Measurements from ENCODE around the gene DPT. TPM values are rescaled to one million over a fixed set of nuclear protein-coding genes. Genes with fewer than 3 reads are reported as not detected.

The DPT gene
- total and polyA plus RNA-seq, 2 donors from 2014 or later: 2.6 to 4.8 TPM

GRCh38 chr1:168676029-168676812 is 52.8 kb downstream of the DPT start:
- TF ChIP-seq CTCF (IDR thresholded peaks at IDR 0.05; ENCODE audit: borderline replicate concordance, extremely low read depth, insufficient read depth): no peak
- Histone ChIP-seq H3K9ac (ENCODE audit: low read length in 3 of 3) (no peak overlapping the region), H3K27ac (ENCODE audit: low read depth in 2 of 2, low read length in 2 of 2) (no peak overlapping the region), H3K36me3 (ENCODE audit: control insufficient read depth in 2 of 3, insufficient read depth in 3 of 3, low read length in 3 of 3) (no peaks in the 10 kb centered on the region), H3K4me3 (ENCODE audit: low read length in 3 of 3) (no peak overlapping the region), H3K4me1 (ENCODE audit: control insufficient read depth in 2 of 3, insufficient read depth in 2 of 3, low read depth in 1 of 3, low read length in 3 of 3) (no peaks in the 10 kb centered on the region), H3K27me3 (ENCODE audit: control insufficient read depth, insufficient read depth, low read length) (no peaks in the 10 kb centered on the region), H3K9me3 (ENCODE audit: control insufficient read depth in 2 of 3, insufficient read depth in 1 of 3, low read length in 3 of 3) (no peaks in the 10 kb centered on the region)
- no peak for DNase-seq
- intact Hi-C loops (cut with DNase I): no loop called here
- no peak for FAIRE-seq

- H3K4me3 ChIP-seq (ENCODE audit: low read length in 3 of 3): no peak overlapping the region
- no peaks in the 10 kb centered on the region for H3K36me3 ChIP-seq (ENCODE audit: control insufficient read depth in 2 of 3, insufficient read depth in 3 of 3, low read length in 3 of 3)
- TF ChIP-seq CTCF (IDR thresholded peaks at IDR 0.05; ENCODE audit: borderline replicate concordance, extremely low read depth, insufficient read depth): no peak
- no peak overlapping the region for H3K27ac ChIP-seq (ENCODE audit: low read depth in 2 of 2, low read length in 2 of 2)
- H3K9me3 ChIP-seq (ENCODE audit: control insufficient read depth in 2 of 3, insufficient read depth in 1 of 3, low read length in 3 of 3): no peaks in the 10 kb centered on the region
- FAIRE-seq (no peak), DNase-seq (no peak)
- no peak overlapping the region for H3K9ac ChIP-seq (ENCODE audit: low read length in 3 of 3)
- intact Hi-C loops (cut with DNase I): no loop called here
- H3K27me3 ChIP-seq (ENCODE audit: control insufficient read depth, insufficient read depth, low read length): no peaks in the 10 kb centered on the region
- no peaks in the 10 kb centered on the region for H3K4me1 ChIP-seq (ENCODE audit: control insufficient read depth in 2 of 3, insufficient read depth in 2 of 3, low read depth in 1 of 3, low read length in 3 of 3)
These were observed 54.9 kb downstream of the DPT start for GRCh38 chr1:168673974-168674683.

- no peak overlapping the region for H3K27ac ChIP-seq (ENCODE audit: low read depth in 2 of 2, low read length in 2 of 2)
- H3K4me3 ChIP-seq (ENCODE audit: low read length in 3 of 3): no peak overlapping the region
- no peaks in the 10 kb centered on the region for H3K4me1 ChIP-seq (ENCODE audit: control insufficient read depth in 2 of 3, insufficient read depth in 2 of 3, low read depth in 1 of 3, low read length in 3 of 3)
- H3K9ac ChIP-seq (ENCODE audit: low read length in 3 of 3): no peak overlapping the region
- DNase-seq (no peak), FAIRE-seq (no peak)
- no peaks in the 10 kb centered on the region for H3K36me3 ChIP-seq (ENCODE audit: control insufficient read depth in 2 of 3, insufficient read depth in 3 of 3, low read length in 3 of 3)
- H3K9me3 ChIP-seq (ENCODE audit: control insufficient read depth in 2 of 3, insufficient read depth in 1 of 3, low read length in 3 of 3): no peaks in the 10 kb centered on the region
- no peaks in the 10 kb centered on the region for H3K27me3 ChIP-seq (ENCODE audit: control insufficient read depth, insufficient read depth, low read length)
- TF ChIP-seq CTCF (IDR thresholded peaks at IDR 0.05; ENCODE audit: borderline replicate concordance, extremely low read depth, insufficient read depth): no peak
- intact Hi-C loops (cut with DNase I): no loop called here
These were observed 56.7 kb downstream of the DPT start for GRCh38 chr1:168672278-168672677.

Measured in kidney (tissue), 14 donors.